ENCODE measurements around the gene PCDHGA3.

GRCh38 chr5:141393267-141393666, 49.6 kb downstream of the PCDHGA3 start:
- TF ChIP-seq CTCF (IDR thresholded peaks at IDR 0.05) (no peak), POLR2AphosphoS5 (IDR thresholded peaks at IDR 0.05; ENCODE audit: low read depth, low read length) (no peak), REST (IDR thresholded peaks at IDR 0.05; ENCODE audit: insufficient read depth in 1 of 2, low read depth in 2 of 2, low read length in 1 of 2) (no peak), TCF7L2 (IDR thresholded peaks at IDR 0.05; ENCODE audit: low read depth, low read length) (no peak)
